IMR-90 (cell line): Measurements from ENCODE around the gene FAIM2. TPM values are rescaled to one million over a fixed set of nuclear protein-coding genes. Genes with fewer than 3 reads are reported as not detected.

ENCODE experiments used
- ATAC-seq: fragments of 200-7000 bp; cut with Tn5 transposase; 2 replicates; pipeline ENCODE4 v1.9.1; 2020; ENCODE audit warnings: low read depth, mild to moderate bottlenecking, moderate library complexity
- BruUV-seq: library from RNA; stranded (reverse); fragments of 400-500 nt; replicated peaks from 2 replicates; lab custom pipeline; 2021; lab: Mats Ljungman, UMichigan
- CTCF ChIA-PET: fragments of 300-600 bp; formaldehyde crosslinking; extraction: SDS; loops from one replicate; lab custom pipeline; 2021; ENCODE audit warnings: antibody characterized with exemption; lab: Yijun Ruan, JAX
- POLR2A ChIA-PET: fragments of 300-600 bp; sonication (Branson Sonifier 250); formaldehyde crosslinking; loops from one replicate; lab custom pipeline; 2022; ENCODE audit warnings: antibody characterized with exemption; ENCODE audit not compliant: unreplicated experiment; lab: Charles Lee
- DNase-seq: peaks from one replicate; pipeline ENCODE4 v3.0.0; 2013
- H2AFZ ChIP-seq: replicated peaks from 2 replicates; pipeline ENCODE3; 2013; ENCODE audit warnings: low read length, mild to moderate bottlenecking; ENCODE audit not compliant: poor library complexity
- H2AK5ac ChIP-seq: 2 replicates; pipeline ENCODE4 v1.6.1; 2013; ENCODE audit warnings: low read depth, low read length, inconsistent platforms
- H2AK9ac ChIP-seq: replicated peaks from 2 replicates; pipeline ENCODE3; 2013; ENCODE audit warnings: mild to moderate bottlenecking, low read depth, low read length, moderate library complexity; ENCODE audit not compliant: poor library complexity
- H2BK120ac ChIP-seq: 2 replicates; pipeline ENCODE4 v1.6.1; 2013; ENCODE audit warnings: low read depth, low read length, inconsistent platforms
- H2BK15ac ChIP-seq: 3 replicates; pipeline ENCODE4 v1.6.1; 2013; ENCODE audit warnings: low read depth, low read length, inconsistent platforms
- H2BK20ac ChIP-seq: 2 replicates; pipeline ENCODE4 v1.6.1; 2013; ENCODE audit warnings: low read depth, mild to moderate bottlenecking, inconsistent platforms, low read length, moderate library complexity
- H2BK5ac ChIP-seq: 2 replicates; pipeline ENCODE4 v1.6.1; 2013; ENCODE audit warnings: mild to moderate bottlenecking, low read depth, low read length, inconsistent platforms; ENCODE audit not compliant: poor library complexity, severe bottlenecking
- H3K14ac ChIP-seq: replicated peaks from 2 replicates; pipeline ENCODE4 v1.6.1; 2013; ENCODE audit warnings: low read depth, low read length, inconsistent platforms
- H3K18ac ChIP-seq: 2 replicates; pipeline ENCODE4 v1.6.1; 2013; ENCODE audit warnings: low read depth, low read length, control low read depth
- H3K23ac ChIP-seq: 2 replicates; pipeline ENCODE4 v1.6.1; 2013; ENCODE audit warnings: low read depth, low read length, inconsistent platforms
- H3K27ac ChIP-seq: 2 replicates; pipeline ENCODE4 v1.5.1; 2013; ENCODE audit warnings: mild to moderate bottlenecking, control low read depth, low read length; ENCODE audit not compliant: insufficient read depth
- H3K27me3 ChIP-seq: 2 replicates; pipeline ENCODE4 v1.6.1; 2013; ENCODE audit warnings: low read length; ENCODE audit not compliant: control insufficient read depth, insufficient read depth
- H3K36me3 ChIP-seq: 2 replicates; pipeline ENCODE4 v1.6.1; 2013; ENCODE audit warnings: low read length, mixed read lengths; ENCODE audit not compliant: control insufficient read depth, insufficient read depth
- H3K4ac ChIP-seq: 2 replicates; pipeline ENCODE4 v1.6.1; 2013; ENCODE audit warnings: low read depth, low read length, inconsistent platforms
- H3K4me1 ChIP-seq: 2 replicates; pipeline ENCODE4 v1.6.1; 2013; ENCODE audit warnings: low read length, mixed read lengths; ENCODE audit not compliant: control insufficient read depth, insufficient read depth
- H3K4me2 ChIP-seq: 2 replicates; pipeline ENCODE4 v1.6.1; 2013; ENCODE audit warnings: low read depth, mild to moderate bottlenecking, control low read depth, low read length, moderate library complexity
- H3K4me3 ChIP-seq: 2 replicates; pipeline ENCODE4 v1.5.1; 2013; ENCODE audit warnings: low read depth, mild to moderate bottlenecking, control low read depth, low read length, moderate library complexity; ENCODE audit not compliant: insufficient read depth
- H3K56ac ChIP-seq: 2 replicates; pipeline ENCODE4 v1.6.1; 2013; ENCODE audit warnings: low read length, inconsistent platforms; ENCODE audit not compliant: insufficient read depth; ENCODE audit errors: extremely low read depth
- H3K79me1 ChIP-seq, 2 experiments: 2 replicates each; pipeline ENCODE4 v1.6.1; 2013; ENCODE audit warnings: low read length in 2 of 2, inconsistent platforms in 1 of 2, low read depth in 1 of 2
- H3K9ac ChIP-seq: 2 replicates; pipeline ENCODE4 v1.6.1; 2013; ENCODE audit warnings: low read depth, low read length, control low read depth
- H3K9me1 ChIP-seq: 2 replicates; pipeline ENCODE4 v1.6.1; 2013; ENCODE audit warnings: low read length, inconsistent platforms; ENCODE audit not compliant: insufficient read depth
- H3K9me3 ChIP-seq: 2 replicates; pipeline ENCODE4 v1.6.1; 2013; ENCODE audit warnings: low read length; ENCODE audit not compliant: control insufficient read depth, insufficient read depth
- H4K20me1 ChIP-seq: 2 replicates; pipeline ENCODE4 v1.6.1; 2013; ENCODE audit warnings: low read length, inconsistent platforms; ENCODE audit not compliant: insufficient read depth
- H4K5ac ChIP-seq: 2 replicates; pipeline ENCODE4 v1.6.1; 2013; ENCODE audit warnings: mild to moderate bottlenecking, low read depth, low read length, control low read depth
- H4K8ac ChIP-seq, 2 experiments: 2 replicates each; pipeline ENCODE4 v1.6.1; 2013; ENCODE audit warnings: low read depth in 2 of 2, low read length in 2 of 2, control low read depth in 1 of 2, inconsistent platforms in 1 of 2
- H4K91ac ChIP-seq: 2 replicates; pipeline ENCODE4 v1.6.1; 2013; ENCODE audit warnings: low read depth, low read length, inconsistent platforms; ENCODE audit not compliant: insufficient read depth
- BHLHE40 ChIP-seq: fragments of 150-350 bp; IDR thresholded peaks from 2 replicates; pipeline ENCODE4 v1.6.1; 2016; ENCODE audit warnings: mild to moderate bottlenecking, low read depth, low read length
- CHD1 ChIP-seq: IDR thresholded peaks from 2 replicates; pipeline ENCODE4 v1.6.1; 2012; ENCODE audit warnings: low read depth, low read length, improper control_type of control experiment
- ELK1 ChIP-seq: fragments of 150-350 bp; IDR thresholded peaks from 2 replicates; pipeline ENCODE4 v1.6.1; 2016; ENCODE audit warnings: low read depth, mild to moderate bottlenecking, low read length, moderate library complexity, borderline replicate concordance
- FOS ChIP-seq: fragments of 150-350 bp; IDR thresholded peaks from 2 replicates; pipeline ENCODE4 v1.6.1; 2016; ENCODE audit warnings: low read depth, low read length
- MAZ ChIP-seq: IDR thresholded peaks from 2 replicates; pipeline ENCODE4 v1.6.1; 2012; ENCODE audit warnings: low read depth, mild to moderate bottlenecking, low read length, improper control_type of control experiment, moderate library complexity, borderline replicate concordance
- NFE2L2 ChIP-seq: fragments of 150-350 bp; IDR thresholded peaks from 2 replicates; pipeline ENCODE4 v1.6.1; 2016; ENCODE audit warnings: low read depth, mild to moderate bottlenecking, low read length
- POLR2A ChIP-seq: IDR thresholded peaks from 2 replicates; pipeline ENCODE4 v1.6.1; 2012; ENCODE audit warnings: mild to moderate bottlenecking, low read depth, low read length
- RAD21 ChIP-seq: IDR thresholded peaks from 2 replicates; pipeline ENCODE4 v1.6.1; 2012; ENCODE audit warnings: low read length, improper control_type of control experiment
- WGBS, 2 experiments: methylation state at CpG; one replicate each; pipeline versions ENCODE4 v1.1.5 to v1.1.7; 2013; ENCODE audit warnings: missing lambda C conversion rate in 2 of 2; ENCODE audit not compliant: insufficient read length in 1 of 2; ENCODE audit errors: extremely low coverage in 2 of 2; 5-methylcytosine and 5-hydroxymethylcytosine counted together
- dilution Hi-C: fragments of 300-500 bp; cut with HindIII; formaldehyde crosslinking; loops from one replicate; pipeline ENCODE4 v1.14.3; 2018; ENCODE audit warnings: low sequenced_read_pairs; ENCODE audit not compliant: unreplicated experiment
- in situ Hi-C: fragments of 300-500 bp; cut with MboI; formaldehyde crosslinking; loops from 3 replicates; pipeline ENCODE4 v1.14.3; 2019; ENCODE audit warnings: low sequenced_read_pairs, inconsistent platforms, mixed read lengths
- intact Hi-C: fragments of 100-400 bp; cut with micrococcal nuclease; formaldehyde crosslinking; loops from 2 replicates; pipeline ENCODE4 v1.10.0; 2022
- polyA plus RNA-seq, 3 experiments: library from polyadenylated mRNA; depleted of rRNA; stranded (reverse); fragments of >200 nt; gene quantifications; 2 replicates each; pipeline ENCODE4 v1.2.3, GENCODE V29; 2012; ENCODE audit warnings: low replicate concordance in 1 of 3
- total RNA-seq: library from RNA; depleted of rRNA; stranded (reverse); fragments of >200 nt; gene quantifications from 2 replicates; pipeline ENCODE4 v1.2.3, GENCODE V29; 2012

The FAIM2 gene
- total and polyA plus RNA-seq, 2 of the 4 experiments (the other 2 are of a cell fraction): 0.72 to 5.3 TPM

GRCh38 chr12:49876070-49876469 is 27.6 kb downstream of the FAIM2 start:
- Histone ChIP-seq H3K9ac (no peak overlapping the region), H4K91ac (no peak overlapping the region), H3K18ac (no peak overlapping the region), H3K27ac (no peak overlapping the region), H3K79me1 (no peaks in the 10 kb centered on the region), H4K8ac (no peak overlapping the region), H2AFZ (no peak overlapping the region), H2BK15ac (no peak overlapping the region), H4K5ac (no peak overlapping the region), H2BK120ac (no peak overlapping the region), H3K36me3 (no peaks in the 10 kb centered on the region), H3K4me2 (no peak overlapping the region), H2AK9ac (no peak overlapping the region), H3K9me3 (no peaks in the 10 kb centered on the region), H3K4ac (no peak overlapping the region), H2BK5ac (no peak overlapping the region), H4K20me1 (no peaks in the 10 kb centered on the region), H3K56ac (no peak overlapping the region), H2BK20ac (no peak overlapping the region), H3K9me1 (no peaks in the 10 kb centered on the region; the same call in 1 of the 2 replicates), H3K14ac (no peak overlapping the region), H3K4me3 (no peak overlapping the region), H3K23ac (no peak overlapping the region), H3K27me3 (peaks cover 13% of the 10 kb centered on the region), H3K4me1 (peaks cover 4% of the 10 kb centered on the region), H2AK5ac (no peak overlapping the region)
- BruUV-seq: no TSS peak
- ChIA-PET CTCF (no interaction called here), POLR2A (no interaction called here)
- in situ Hi-C loops (no loop called here), dilution Hi-C loops (no loop called here), intact Hi-C loops (no loop called here)
- no peak for TF ChIP-seq ELK1
- TF ChIP-seq BHLHE40: no peak
- no peak for TF ChIP-seq POLR2A
- TF ChIP-seq NFE2L2: no peak
- TF ChIP-seq FOS: no peak
- TF ChIP-seq CHD1: no peak
- TF ChIP-seq MAZ: no peak
- no peak for TF ChIP-seq RAD21
- no peak for ATAC-seq
- no CpG with 5 or more reads among the region's 3 CpGs for WGBS, 2 experiments
- DNase-seq: no peak
